Testis (tissue), 2 donors: ENCODE results near the gene HYDIN.

ENCODE experiments used
- POLR2A ChIP-seq: fragments of 450-650 bp; IDR thresholded peaks from one replicate; pipeline ENCODE4 v1.6.1; 2017; ENCODE audit warnings: antibody characterized with exemption, mild to moderate bottlenecking, moderate library complexity
- TF ChIP-seq, protein P1 (sequence below), 3 experiments: fragments of 450-650 bp in 2 of 3; fragments of 200-600 bp in 1 of 3; sonication (generic) in 1 of 3; IDR thresholded peaks; one replicate each; pipeline ENCODE4 v1.5.1; 2016 to 2019; ENCODE audit warnings: antibody characterized with exemption in 3 of 3, mild to moderate bottlenecking in 2 of 3, moderate library complexity in 1 of 3

DNA sequence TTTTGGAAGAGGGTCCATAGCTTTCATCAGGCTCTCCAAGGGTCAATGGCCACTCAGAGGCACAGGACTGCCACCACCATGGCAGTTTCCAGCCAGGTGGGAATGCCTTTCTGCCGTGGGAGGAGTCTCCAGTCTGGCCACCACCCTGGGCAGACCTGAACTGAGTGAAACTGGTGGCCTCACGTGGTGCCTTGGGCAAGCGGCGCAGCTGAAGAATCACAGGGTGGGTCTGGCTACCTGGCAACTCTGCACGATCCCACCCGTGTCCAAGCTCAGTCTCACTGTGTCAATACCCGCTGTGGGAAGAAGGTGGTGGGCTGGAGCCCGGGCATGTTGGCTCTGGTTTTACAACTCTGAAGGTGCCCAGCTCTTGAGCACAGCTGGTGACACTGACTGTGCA lies 461.4 kb downstream of the HYDIN start:
- TF ChIP-seq, protein P1, sequence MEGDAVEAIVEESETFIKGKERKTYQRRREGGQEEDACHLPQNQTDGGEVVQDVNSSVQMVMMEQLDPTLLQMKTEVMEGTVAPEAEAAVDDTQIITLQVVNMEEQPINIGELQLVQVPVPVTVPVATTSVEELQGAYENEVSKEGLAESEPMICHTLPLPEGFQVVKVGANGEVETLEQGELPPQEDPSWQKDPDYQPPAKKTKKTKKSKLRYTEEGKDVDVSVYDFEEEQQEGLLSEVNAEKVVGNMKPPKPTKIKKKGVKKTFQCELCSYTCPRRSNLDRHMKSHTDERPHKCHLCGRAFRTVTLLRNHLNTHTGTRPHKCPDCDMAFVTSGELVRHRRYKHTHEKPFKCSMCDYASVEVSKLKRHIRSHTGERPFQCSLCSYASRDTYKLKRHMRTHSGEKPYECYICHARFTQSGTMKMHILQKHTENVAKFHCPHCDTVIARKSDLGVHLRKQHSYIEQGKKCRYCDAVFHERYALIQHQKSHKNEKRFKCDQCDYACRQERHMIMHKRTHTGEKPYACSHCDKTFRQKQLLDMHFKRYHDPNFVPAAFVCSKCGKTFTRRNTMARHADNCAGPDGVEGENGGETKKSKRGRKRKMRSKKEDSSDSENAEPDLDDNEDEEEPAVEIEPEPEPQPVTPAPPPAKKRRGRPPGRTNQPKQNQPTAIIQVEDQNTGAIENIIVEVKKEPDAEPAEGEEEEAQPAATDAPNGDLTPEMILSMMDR (IDR thresholded peaks at IDR 0.05), result no peak
- TF ChIP-seq POLR2A, result no peak
